NCI-H510A (cell line): Measurements from ENCODE around the gene ABHD2.
A peak's percentile ranks its signal among the peaks of the same experiment; 100 is the strongest.
"Not testable (repeated sequence)": the region's sequence is repeated elsewhere in the genome, so short reads cannot be mapped to it uniquely, and the experiment has no call there.

Source experiments
- DNase-seq: peaks from one replicate; lab custom pipeline; 2025; lab: John Stamatoyannopoulos, UW

The ABHD2 gene

DNA sequence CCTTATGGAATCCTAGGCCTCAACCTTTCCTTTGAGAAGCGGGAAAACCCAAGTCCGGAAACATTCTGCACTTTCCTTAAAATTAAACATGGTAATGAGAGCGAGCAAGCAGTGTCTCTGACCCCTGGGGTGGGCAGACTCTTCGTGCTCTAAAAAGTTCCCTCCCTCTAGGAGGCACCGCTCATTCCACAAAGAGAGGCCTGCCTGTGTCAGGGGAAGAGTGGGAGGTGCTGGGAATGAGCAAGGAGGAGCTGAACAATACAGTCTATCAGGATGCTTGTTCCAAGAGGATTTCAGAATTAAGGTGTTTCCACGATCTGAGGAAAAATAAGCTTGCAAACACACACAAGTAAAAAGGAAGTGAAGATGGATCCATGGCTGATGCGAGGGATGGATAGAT is 139.2 kb downstream of the ABHD2 start:
- DNase-seq = no peak

DNA sequence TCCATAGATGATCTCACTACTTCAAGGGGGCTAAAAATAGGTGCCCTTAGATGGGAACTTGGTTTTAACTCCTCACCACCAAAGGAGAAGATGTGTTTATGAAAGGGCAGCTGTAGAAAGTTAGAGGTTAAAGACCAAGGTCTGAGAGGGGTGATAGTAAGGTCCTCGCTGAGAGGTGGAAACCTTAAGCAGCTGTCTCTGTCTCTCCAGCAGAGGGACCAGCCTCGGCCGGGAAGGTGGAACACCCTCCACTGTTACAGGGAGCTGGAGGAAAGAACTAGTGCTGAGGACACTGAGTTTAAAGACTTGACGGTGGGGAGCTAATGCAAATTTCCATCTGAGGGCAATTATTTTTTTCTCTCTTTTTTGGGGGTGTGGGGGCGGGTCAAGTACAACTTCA is 142.0 kb downstream of the ABHD2 start:
- no peak for DNase-seq

DNA sequence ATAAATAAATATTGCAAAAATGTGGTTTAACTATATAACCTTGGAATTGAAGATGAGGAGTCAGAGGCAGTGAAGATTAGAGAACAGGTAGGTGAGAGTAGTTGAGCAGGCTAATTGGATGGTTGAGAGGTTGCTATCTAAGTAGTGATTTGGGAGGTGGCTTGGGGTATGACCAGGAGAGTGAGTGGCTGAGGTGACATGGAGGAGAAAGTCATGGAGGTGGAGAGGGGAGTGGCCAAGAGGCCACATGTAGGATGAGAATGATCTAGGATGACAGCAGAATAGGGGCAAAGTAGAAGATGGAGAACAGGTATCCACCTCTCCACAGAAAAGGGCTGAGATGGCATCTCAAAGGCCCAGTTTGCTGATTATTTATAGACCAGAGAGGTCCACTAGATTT is 143.6 kb downstream of the ABHD2 start:
- no peak for DNase-seq

DNA sequence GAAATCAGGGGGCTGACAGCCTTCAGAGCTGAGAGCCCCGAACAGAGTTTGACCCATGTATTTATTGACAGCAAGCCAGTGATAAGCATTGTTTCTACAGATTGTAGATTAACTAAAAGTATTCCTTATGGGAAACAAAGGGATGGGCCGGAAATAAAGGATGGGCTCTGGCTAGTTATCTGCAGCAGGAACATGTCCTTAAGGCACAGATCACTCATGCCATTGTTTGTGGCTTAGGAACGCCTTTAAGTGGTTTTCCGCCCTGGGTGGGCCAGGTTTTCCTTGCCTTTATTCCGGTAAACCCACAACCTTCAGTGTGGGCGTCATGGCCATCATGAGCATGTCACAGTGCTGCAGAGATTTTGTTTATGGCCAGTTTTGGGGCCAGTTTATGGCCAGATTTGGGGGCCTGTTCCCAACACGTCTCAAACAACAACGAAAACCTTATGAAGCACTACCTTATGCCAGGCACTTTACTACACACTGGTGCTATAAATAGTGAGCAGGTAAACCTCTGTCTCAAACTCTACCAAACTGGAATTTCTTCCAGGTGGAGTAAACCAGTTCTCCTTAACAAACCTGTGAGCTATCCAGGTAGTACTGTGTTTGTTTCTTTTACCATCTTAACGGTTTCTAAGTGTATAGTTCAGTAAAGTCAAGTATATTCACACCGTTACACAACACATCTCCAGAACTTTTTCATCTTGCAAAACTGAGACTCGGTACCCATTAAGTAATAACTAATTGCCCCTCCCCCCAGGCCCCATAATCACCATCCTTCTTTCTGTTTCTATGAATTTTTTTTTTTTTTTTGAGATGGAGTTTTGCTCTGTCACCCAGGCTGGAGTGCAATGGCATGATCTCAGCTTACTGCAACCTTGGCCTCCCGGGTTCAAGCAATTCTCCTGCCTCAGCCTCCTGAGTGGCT is 151.9 kb downstream of the ABHD2 start:
- not testable (repeated sequence) for DNase-seq

DNA sequence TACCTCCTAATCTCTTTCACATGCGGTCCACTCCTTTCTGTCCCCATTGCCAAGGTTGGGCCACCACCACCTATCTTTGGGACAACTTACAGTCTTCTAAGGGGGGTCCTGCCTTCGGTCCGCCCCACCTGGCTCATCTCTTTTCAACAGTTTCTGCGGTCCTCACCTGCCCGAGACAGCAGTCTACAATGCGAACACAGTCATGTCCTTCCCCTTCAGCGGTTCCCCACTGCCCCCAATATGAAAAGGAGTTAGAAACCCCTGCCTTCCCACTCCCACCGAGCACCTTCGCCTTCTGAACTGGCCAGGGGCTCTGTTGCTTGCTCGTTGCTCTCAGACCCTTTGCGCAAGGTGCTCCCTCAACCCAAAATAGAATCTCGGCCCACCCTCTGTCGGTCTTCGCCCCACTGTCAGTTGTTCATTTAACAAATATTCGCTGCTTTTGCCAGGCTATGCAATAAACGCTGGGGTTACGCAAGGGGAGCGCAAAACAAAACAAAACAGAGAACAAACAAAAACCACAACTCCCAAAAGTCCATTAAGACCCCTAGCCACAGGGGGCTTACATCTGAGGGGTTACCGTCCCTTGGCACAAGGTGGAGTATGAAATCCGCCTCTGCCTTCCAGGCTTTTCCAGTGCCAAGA is 154.9 kb downstream of the ABHD2 start:
- no peak for DNase-seq

DNA sequence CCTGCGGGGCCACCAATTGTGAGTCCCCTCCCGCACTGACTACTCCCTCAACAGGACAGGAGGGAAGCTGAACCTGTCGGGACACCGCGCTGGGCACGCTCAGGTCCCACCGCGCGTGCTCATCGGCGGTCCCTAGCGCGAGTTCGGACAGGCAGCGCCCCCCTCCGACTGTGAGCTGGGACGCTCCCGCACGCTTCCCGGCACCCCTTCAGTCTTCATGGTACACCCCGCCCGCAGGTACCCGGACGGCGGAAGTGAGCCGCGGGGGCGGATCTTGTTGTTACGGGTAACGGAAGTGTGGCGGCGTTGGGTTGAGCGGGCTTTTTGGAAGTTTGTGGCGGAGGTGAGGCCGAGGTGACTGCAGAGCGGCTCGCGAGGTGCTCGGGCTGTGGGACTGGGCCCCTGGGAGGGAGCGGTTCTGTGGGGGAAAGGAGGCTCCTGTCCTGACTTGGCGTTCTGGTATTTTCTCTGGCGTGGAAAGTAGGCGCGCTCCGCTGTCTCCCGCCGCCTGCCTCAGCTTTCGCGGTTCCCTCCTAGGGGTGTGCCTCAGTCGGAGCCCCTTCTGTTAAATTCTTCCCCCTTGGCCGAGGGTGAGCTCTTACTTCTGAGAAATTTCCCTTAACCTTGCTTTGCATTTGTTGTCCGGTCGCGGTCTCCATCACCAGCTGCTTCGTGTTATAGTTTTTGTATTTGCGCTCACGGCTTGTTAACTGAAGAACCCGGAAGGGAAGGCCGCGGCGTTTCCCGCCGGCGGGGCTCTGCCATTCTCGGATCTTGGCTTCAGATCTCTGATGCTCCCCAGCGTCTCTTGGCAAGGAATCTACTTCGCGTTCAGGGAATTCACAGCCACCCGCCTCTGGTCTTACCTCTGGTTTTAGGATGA is 155.7 kb downstream of the ABHD2 start, which contains the start of gene FANCI:
FANCI (plus strand) TSS at position 289 of the 883 bp plus-strand sequence. CDS start 3,669 bp downstream, outside the sequence.
- peak; percentile 87 for DNase-seq

DNA sequence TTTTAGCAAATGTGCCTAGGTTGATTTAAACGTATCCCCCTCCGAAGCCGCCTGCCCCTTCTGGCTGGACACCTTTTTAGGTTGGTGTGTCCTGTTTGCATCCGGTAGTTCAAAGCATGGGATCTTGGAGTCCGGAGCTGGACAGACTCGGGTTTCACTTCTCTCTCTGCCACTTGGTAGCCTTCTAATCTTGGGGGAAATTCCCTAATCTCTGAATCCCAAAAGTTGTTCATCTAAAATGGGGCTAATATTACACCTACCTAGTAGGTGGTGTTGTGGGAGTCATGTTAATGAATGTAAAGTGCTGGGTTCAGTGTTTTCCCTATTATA is 156.3 kb downstream of the ABHD2 start:
- no peak for DNase-seq

DNA sequence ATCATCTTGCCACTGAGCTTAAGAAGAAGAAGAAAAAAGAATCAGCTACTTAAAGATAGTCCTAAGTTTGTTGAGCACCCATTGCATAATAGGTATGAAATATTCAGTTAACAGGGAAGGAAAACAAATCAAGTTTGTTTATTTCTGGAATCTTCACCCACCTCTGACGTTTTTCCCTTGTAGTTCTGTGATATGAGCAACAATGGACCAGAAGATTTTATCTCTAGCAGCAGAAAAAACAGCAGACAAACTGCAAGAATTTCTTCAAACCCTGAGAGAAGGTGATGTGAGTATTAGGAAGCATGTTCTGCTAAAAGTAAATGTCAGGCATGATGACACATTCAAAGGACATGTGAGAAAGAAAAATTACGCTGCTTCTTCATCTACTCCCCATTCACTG is 159.2 kb downstream of the ABHD2 start:
- no peak for DNase-seq

DNA sequence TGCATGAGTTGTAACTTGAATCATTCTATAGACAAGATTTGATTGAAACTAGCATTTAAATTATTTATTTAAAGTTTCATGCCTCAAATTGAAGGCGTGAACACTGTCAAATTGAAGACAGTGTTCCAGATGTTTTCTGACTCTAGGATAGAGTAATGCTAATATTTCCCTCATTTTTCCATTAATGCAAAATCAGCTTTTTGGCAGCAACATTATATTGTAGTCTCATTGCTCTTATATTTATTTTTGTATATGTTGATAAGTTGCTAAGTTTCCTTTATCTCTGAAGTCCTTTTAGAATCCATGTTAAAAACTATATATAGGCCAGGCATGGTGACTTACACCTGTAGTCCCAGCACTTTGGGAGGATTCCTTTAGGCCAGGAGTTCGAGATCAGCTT is 160.3 kb downstream of the ABHD2 start:
- no peak for DNase-seq

DNA sequence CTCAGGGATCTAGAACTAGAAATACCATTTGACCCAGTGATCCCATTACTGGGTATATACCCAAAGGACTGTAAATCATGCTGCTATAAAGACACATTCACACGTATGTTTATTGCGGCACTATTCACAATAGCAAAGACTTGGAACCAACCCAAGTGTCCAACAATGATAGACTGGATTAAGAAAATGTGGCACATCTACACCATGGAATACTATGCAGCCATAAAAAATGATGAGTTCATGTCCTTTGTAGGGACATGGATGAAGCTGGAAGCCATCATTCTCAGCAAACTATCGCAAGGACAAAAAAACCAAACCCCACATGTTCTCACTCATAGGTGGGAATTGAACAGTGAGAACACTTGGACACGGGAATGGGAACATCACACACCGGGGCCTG is 161.9 kb downstream of the ABHD2 start:
- DNase-seq = not testable (repeated sequence)
